T47D (cell line): Measurements from ENCODE around the gene RPIA.
"Not testable (repeated sequence)": the region's sequence is repeated elsewhere in the genome, so short reads cannot be mapped to it uniquely, and the experiment has no call there.

Source experiments
- DNase-seq, 2 experiments: peaks; one replicate each; pipeline versions ENCODE4 v3.0.0 to v3.0.0-alpha.2; 2011 to 2012; ENCODE audit warnings: low read depth in 1 of 2, low spot score in 1 of 2
- JUND ChIP-seq: IDR thresholded peaks from 2 replicates; pipeline ENCODE4 v1.6.1; 2012; ENCODE audit warnings: low read depth
- in situ Hi-C: cut with HindIII; loops from 2 replicates; pipeline ENCODE4 v1.10.0; 2016; ENCODE audit warnings: low sequenced_read_pairs, low pct_unique_long_range_greater_than_20kb

The RPIA gene

DNA sequence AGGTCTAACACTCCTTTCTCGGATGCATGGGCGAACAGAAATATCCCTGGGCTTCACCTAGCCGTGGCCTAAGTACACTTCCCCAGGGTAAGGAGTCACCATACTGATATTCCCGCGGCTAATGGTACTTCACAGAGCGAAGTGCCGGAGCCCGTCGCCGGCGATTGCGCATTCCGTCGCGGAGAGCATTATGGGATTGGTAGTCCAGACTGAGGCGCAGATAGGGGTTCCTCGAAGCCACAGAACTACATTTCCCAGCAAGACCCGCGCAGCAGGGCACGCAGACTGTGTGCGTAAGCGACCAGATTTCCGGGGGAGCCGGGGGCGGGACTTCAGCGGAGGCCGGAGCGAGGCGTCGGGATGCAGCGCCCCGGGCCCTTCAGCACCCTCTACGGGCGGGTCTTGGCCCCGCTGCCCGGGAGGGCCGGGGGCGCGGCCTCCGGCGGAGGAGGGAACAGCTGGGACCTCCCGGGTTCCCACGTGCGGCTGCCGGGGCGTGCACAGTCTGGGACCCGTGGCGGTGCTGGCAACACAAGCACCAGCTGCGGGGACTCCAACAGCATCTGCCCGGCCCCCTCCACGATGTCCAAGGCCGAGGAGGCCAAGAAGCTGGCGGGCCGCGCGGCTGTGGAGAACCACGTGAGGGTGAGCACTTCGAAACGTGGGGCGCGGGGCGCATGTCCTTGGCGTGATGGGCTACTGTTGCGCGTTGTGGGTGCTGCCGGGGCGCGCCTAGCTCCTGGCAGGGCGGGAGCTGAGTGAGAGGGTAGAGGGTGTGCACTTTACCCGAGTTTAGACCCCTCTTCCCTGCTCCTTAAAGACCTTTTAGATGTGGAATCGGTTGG, at the start of gene RPIA:
Gene RPIA, plus strand, starts transcription at position 335 of the 845 bp plus-strand sequence. Its CDS starts 26 bp downstream, at position 361.
- peak; percentile 82 to 97 for DNase-seq
- in situ Hi-C loops = no loop called here
- no peak for TF ChIP-seq JUND

- in situ Hi-C loops = no loop called here
- DNase-seq = no peak
- no peak for TF ChIP-seq JUND
Measured at GRCh38 chr2:88642278-88642677, 49.2 kb upstream of the RPIA start.

GRCh38 chr2:88645291-88645882, 46.1 kb upstream of the RPIA start:
- DNase-seq, in situ Hi-C loops: not testable (repeated sequence)

GRCh38 chr2:88651646-88652045, 39.8 kb upstream of the RPIA start:
- no peak for TF ChIP-seq JUND
- in situ Hi-C loops = no loop called here
- peak in 1 of 2 experiments; percentile 29 for DNase-seq

DNA sequence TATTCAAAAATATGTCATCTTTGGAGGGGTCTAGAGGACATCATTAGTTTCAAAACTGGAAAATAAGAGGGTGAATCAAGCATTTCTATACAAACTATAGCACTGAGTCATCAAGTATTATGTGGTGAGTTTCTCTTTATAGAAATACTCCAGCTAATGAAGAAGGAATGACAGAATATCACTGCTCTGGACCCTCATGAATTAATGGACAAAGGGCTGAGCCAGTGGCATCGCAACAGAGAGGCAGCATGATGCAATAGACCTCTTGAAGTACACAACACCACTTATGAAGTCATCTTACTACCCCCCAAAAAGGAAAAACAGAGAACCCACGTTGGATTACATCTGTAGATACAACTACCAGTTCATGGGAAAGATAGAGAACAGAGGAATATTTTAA, 36.8 kb upstream of the RPIA start:
- in situ Hi-C loops = no loop called here
- no peak for DNase-seq
- no peak for TF ChIP-seq JUND

DNA sequence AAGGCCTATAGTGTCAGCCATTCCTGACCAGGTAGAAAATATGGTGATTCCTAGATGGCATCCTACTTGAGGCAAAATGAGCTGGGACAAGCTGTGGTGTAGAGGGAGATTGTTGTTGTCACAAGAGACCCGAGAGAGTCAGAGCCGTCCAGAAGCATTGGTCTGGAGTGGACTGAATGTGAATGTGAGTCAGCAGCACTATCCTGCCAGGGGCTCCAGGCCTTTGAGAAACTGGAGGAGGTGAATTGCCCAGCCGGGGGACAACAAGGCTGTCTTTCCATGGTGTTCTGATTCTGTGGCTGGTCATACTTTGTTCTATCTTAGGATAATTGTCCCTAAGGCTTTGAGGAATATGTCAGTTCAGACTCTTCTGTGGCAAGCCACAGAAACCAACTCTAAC, 34.8 kb upstream of the RPIA start:
- in situ Hi-C loops = no loop called here
- DNase-seq = no peak
- no peak for TF ChIP-seq JUND

GRCh38 chr2:88657131-88657530, 34.3 kb upstream of the RPIA start:
- DNase-seq = no peak
- TF ChIP-seq JUND = no peak
- in situ Hi-C loops = no loop called here

DNA sequence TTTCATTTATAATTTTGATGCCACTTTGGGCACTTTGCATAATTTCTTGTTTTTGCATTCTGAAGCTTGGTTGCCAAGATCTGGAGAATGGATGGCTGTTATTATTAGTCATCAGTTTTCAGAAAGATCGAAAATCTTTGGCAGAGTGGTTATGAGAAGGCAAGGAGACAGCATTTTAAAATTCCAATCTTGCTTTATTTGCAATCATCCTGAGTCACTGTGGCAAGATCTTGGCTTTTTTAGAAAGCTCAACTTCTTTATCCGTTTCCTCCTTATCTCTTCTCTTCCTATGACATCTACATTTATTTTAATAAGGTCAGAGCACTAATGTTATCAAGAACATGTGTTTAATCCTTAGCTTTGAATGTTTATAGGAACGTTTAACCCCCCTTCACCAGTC, 33.1 kb upstream of the RPIA start:
- in situ Hi-C loops = no loop called here
- DNase-seq = no peak
- no peak for TF ChIP-seq JUND

DNA sequence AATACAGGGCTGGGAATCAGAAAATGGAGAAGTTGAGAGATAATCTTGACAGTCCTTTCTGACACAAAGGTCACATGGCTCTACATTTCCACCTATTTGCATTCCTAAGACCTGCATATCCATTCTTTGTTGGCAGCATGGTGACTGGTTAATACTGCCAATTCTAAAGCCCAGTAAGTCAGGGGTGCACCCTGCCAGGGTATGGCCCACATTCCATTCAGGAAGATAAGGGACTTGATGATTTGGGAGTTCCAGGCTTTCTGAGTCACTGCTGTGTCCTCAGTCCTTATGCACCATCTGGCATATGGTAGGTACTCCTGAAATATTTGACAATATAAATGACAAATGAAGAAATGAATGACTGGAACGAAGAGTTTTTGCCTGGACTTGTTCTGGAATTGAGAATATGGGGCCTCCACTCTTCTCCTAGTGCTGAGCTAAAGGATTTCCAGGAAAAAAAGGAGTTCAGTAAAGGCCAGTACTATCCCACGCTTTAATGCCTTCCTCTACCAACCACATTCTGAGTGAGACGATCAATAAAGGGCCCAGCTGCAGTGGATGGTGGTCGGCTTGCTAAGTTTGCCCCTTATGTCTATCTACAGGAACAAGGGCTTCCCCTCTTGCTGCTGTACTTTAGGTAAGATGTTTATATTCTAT, 32.5 kb upstream of the RPIA start:
- peak in 1 of 2 experiments; percentile 3 for DNase-seq
- TF ChIP-seq JUND = no peak
- in situ Hi-C loops = no loop called here

DNA sequence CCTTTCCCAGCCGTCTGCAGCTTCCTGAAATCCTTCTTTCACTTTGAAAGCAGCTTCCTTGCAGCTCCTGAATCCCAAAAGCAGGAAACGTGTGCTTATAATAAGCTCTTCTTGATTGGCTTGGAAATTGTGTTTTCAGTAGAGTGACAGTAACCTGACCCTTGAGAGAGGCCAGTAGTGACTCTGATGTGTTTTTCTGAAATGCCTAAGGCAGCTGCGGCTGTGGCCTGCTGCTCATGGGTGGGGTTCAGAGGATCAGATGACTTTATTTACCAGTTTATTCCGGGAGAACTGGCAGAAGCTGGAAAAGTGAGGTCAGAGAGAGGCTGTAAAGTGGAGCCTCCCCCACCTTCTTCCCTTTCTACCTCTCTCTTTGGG, 31.9 kb upstream of the RPIA start:
- TF ChIP-seq JUND = no peak
- in situ Hi-C loops = no loop called here
- DNase-seq = peak; percentile 16 to 86

DNA sequence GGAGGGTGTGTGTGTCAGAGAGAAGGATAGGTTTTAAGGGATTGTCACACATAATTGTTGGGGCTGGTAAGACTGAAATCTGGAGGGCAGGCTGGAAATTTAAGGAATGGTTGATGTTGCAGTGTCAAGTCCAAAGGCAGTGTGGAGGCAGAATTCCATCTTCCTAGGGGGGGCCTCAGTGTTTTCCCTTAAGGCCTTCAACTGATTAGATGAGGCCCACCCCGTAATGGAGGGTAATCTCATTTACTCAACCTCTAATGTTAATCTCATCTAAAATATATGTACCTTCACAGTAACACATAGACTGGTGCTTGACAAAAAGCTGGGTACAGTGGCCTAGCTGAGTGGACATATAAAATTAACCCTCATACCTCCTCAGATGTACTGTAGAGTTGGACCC, 30.9 kb upstream of the RPIA start:
- DNase-seq = no peak
- TF ChIP-seq JUND = no peak
- in situ Hi-C loops = no loop called here

- in situ Hi-C loops = no loop called here
- DNase-seq = no peak
- no peak for TF ChIP-seq JUND
Measured at GRCh38 chr2:88666576-88666975, 24.9 kb upstream of the RPIA start.

DNA sequence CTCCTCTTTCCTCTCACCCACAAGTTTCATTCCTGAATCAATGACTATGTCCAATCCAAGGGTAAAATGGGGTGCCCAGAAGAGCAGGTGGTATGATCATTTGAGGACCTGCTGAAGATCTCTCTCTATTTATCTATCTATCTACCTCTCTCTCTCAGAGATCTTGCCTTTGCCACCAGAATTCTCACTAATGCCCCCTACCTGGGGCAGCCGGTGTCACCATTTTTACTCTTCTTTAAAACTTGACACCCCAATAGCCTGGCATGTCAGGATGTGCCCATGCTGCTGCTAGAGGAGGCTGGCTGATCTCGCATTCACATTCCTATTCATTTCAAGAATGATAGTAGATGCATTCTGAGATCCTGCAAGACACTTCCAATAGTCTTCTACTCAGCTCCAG, 24.3 kb upstream of the RPIA start:
- DNase-seq = no peak
- in situ Hi-C loops = no loop called here
- TF ChIP-seq JUND = no peak

DNA sequence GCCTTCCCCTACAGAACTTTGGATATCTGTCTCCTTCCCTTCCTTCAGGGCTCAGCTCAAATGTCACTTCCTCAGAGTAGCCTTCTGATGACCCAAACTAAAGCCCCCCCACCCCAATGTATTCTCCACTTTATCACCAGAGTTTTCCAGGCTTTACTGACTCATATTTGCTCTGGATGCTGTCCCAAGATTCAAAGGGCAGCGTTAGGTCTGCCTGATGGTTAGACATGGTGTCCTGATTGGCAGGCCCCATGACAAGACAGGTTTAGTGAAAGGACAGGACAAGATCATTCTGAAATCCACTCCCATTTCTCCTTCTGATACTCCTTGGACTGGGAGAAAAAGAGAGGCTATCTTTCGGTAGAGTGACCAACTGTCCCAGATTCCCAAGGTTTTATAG, 22.6 kb upstream of the RPIA start:
- no peak for DNase-seq
- in situ Hi-C loops = no loop called here
- no peak for TF ChIP-seq JUND
